ENCODE measurements around the gene OR10Z1.

OR10Z1 gene

GRCh38 chr1:158586942-158587341 lies 18.1 kb upstream of the OR10Z1 start:
- TF ChIP-seq CEBPB (IDR thresholded peaks at IDR 0.05) = no peak
- no peak for TF ChIP-seq REST (IDR thresholded peaks at IDR 0.05; ENCODE audit: low read depth)
- no peak for TF ChIP-seq RAD21 (IDR thresholded peaks at IDR 0.05; ENCODE audit: low read depth)
- TF ChIP-seq TCF12 (IDR thresholded peaks at IDR 0.05; ENCODE audit: low read depth) = no peak

- TF ChIP-seq CEBPB (IDR thresholded peaks at IDR 0.05) (no peak), CREB1 (IDR thresholded peaks at IDR 0.05; ENCODE audit: low read depth) (no peak), EGR1 (IDR thresholded peaks at IDR 0.05) (no peak), USF1 (IDR thresholded peaks at IDR 0.05) (no peak), TAF1 (IDR thresholded peaks at IDR 0.05; ENCODE audit: low read depth) (no peak), FOXM1 (IDR thresholded peaks at IDR 0.05; ENCODE audit: borderline replicate concordance, low read depth) (no peak), RAD21 (IDR thresholded peaks at IDR 0.05; ENCODE audit: low read depth) (no peak)
Measured at GRCh38 chr1:158600735-158601134, 4.3 kb upstream of the OR10Z1 start.

GRCh38 chr1:158607296-158607695 lies 2.2 kb downstream of the OR10Z1 start:
- TF ChIP-seq NFIC (IDR thresholded peaks at IDR 0.05) (no peak), TEAD4 (IDR thresholded peaks at IDR 0.05) (no peak), USF1 (IDR thresholded peaks at IDR 0.05) (no peak), EP300 (IDR thresholded peaks at IDR 0.05; ENCODE audit: borderline replicate concordance) (no peak), REST (IDR thresholded peaks at IDR 0.05; ENCODE audit: low read depth) (no peak), FOXM1 (IDR thresholded peaks at IDR 0.05; ENCODE audit: borderline replicate concordance, low read depth) (no peak), TAF1 (IDR thresholded peaks at IDR 0.05; ENCODE audit: low read depth) (no peak), EGR1 (IDR thresholded peaks at IDR 0.05) (no peak), MAX (IDR thresholded peaks at IDR 0.05) (no peak), TCF12 (IDR thresholded peaks at IDR 0.05; ENCODE audit: low read depth) (no peak), CREB1 (IDR thresholded peaks at IDR 0.05; ENCODE audit: low read depth) (no peak), YY1 (IDR thresholded peaks at IDR 0.05; ENCODE audit: low read depth) (no peak)

GRCh38 chr1:158611916-158612315 lies 6.8 kb downstream of the OR10Z1 start:
- TF ChIP-seq CEBPB (IDR thresholded peaks at IDR 0.05) (no peak), CREB1 (IDR thresholded peaks at IDR 0.05; ENCODE audit: low read depth) (no peak), NFIC (IDR thresholded peaks at IDR 0.05) (no peak), EP300 (IDR thresholded peaks at IDR 0.05; ENCODE audit: borderline replicate concordance) (no peak), FOXM1 (IDR thresholded peaks at IDR 0.05; ENCODE audit: borderline replicate concordance, low read depth) (no peak), REST (IDR thresholded peaks at IDR 0.05; ENCODE audit: low read depth) (no peak), TAF1 (IDR thresholded peaks at IDR 0.05; ENCODE audit: low read depth) (no peak), USF1 (IDR thresholded peaks at IDR 0.05) (no peak)

- TF ChIP-seq REST (IDR thresholded peaks at IDR 0.05; ENCODE audit: low read depth) = no peak
- no peak for TF ChIP-seq MAX (IDR thresholded peaks at IDR 0.05)
- TF ChIP-seq CREB1 (IDR thresholded peaks at IDR 0.05; ENCODE audit: low read depth) = no peak
- no peak for TF ChIP-seq CEBPB (IDR thresholded peaks at IDR 0.05)
- TF ChIP-seq YY1 (IDR thresholded peaks at IDR 0.05; ENCODE audit: low read depth) = no peak
- no peak for TF ChIP-seq EP300 (IDR thresholded peaks at IDR 0.05; ENCODE audit: borderline replicate concordance)
- no peak for TF ChIP-seq FOXM1 (IDR thresholded peaks at IDR 0.05; ENCODE audit: borderline replicate concordance, low read depth)
- TF ChIP-seq ZBTB7A (IDR thresholded peaks at IDR 0.05; ENCODE audit: low read depth) = no peak
- TF ChIP-seq TAF1 (IDR thresholded peaks at IDR 0.05; ENCODE audit: low read depth) = no peak
Measured at GRCh38 chr1:158613764-158614163, 8.7 kb downstream of the OR10Z1 start.
